GM23338 (cell line): ENCODE data around the gene ITGA3. TPM values are rescaled to one million over a fixed set of nuclear protein-coding genes. Genes with fewer than 3 reads are reported as not detected.

Experiments
- ATAC-seq: fragments of 200-7000 bp; cut with Tn5 transposase; 3 replicates; pipeline ENCODE4 v1.9.1; 2020
- DNase-seq: peaks from one replicate; pipeline ENCODE4 v3.0.0-alpha.2; 2015; ENCODE audit warnings: low spot score
- H2AFZ ChIP-seq: fragments of 200-600 bp; sonication (generic); 2 replicates; pipeline ENCODE4 v1.8.0; 2016; ENCODE audit warnings: antibody characterized with exemption, mild to moderate bottlenecking, moderate library complexity
- H3F3A ChIP-seq: fragments of 200-600 bp; sonication (generic); replicated peaks from 2 replicates; pipeline ENCODE4 v1.8.0; 2017; ENCODE audit warnings: antibody characterized with exemption, mixed run types, low read depth
- H3K27ac ChIP-seq: fragments of 200-600 bp; sonication (generic); 2 replicates; pipeline ENCODE4 v1.6.1; 2016; ENCODE audit warnings: low read depth
- H3K27me3 ChIP-seq: fragments of 200-600 bp; sonication (generic); 2 replicates; pipeline ENCODE4 v1.8.0; 2016; ENCODE audit warnings: mild to moderate bottlenecking, mixed run types, moderate library complexity; ENCODE audit not compliant: insufficient read depth
- H3K36me3 ChIP-seq: fragments of 200-600 bp; sonication (generic); 2 replicates; pipeline ENCODE4 v1.8.0; 2016; ENCODE audit warnings: mild to moderate bottlenecking; ENCODE audit not compliant: insufficient read depth
- H3K4me1 ChIP-seq: fragments of 200-600 bp; sonication (generic); 2 replicates; pipeline ENCODE4 v1.8.0; 2016; ENCODE audit warnings: mild to moderate bottlenecking, moderate library complexity; ENCODE audit not compliant: insufficient read depth
- H3K4me2 ChIP-seq: fragments of 200-600 bp; sonication (generic); 2 replicates; pipeline ENCODE4 v1.7.1; 2017; ENCODE audit warnings: mixed run types
- H3K4me3 ChIP-seq: fragments of 200-600 bp; sonication (generic); 2 replicates; pipeline ENCODE4 v1.6.1; 2016; ENCODE audit warnings: mixed run types
- H3K79me2 ChIP-seq: fragments of 200-600 bp; sonication (generic); replicated peaks from 2 replicates; pipeline ENCODE4 v1.8.0; 2017; ENCODE audit warnings: mild to moderate bottlenecking; ENCODE audit not compliant: insufficient read depth
- H3K9me2 ChIP-seq: fragments of 200-600 bp; sonication (generic); 2 replicates; pipeline ENCODE4 v1.8.0; 2017; ENCODE audit not compliant: insufficient read depth
- H4K20me1 ChIP-seq: fragments of 200-600 bp; sonication (generic); replicated peaks from 2 replicates; pipeline ENCODE4 v1.8.0; 2017; ENCODE audit warnings: mild to moderate bottlenecking; ENCODE audit not compliant: insufficient read depth
- H3K27ac Mint-ChIP-seq: 2 replicates; pipeline ENCODE4 v1.8.0; 2020; ENCODE audit warnings: inconsistent platforms, mild to moderate bottlenecking, moderate library complexity, mixed read lengths
- H3K27me3 Mint-ChIP-seq: 3 replicates; pipeline ENCODE4 v1.8.0; 2022; ENCODE audit warnings: low read depth, mild to moderate bottlenecking, moderate library complexity, mixed read lengths, inconsistent platforms; ENCODE audit not compliant: insufficient read depth, poor library complexity
- H3K36me3 Mint-ChIP-seq: 3 replicates; pipeline ENCODE4 v1.8.0; 2021; ENCODE audit warnings: low read depth, mild to moderate bottlenecking, inconsistent platforms, moderate library complexity, mixed read lengths
- H3K4me1 Mint-ChIP-seq: 3 replicates; pipeline ENCODE4 v1.8.0; 2020; ENCODE audit warnings: mild to moderate bottlenecking, inconsistent platforms, mixed read lengths
- H3K4me3 Mint-ChIP-seq: 3 replicates; pipeline ENCODE4 v1.8.0; 2021; ENCODE audit warnings: moderate library complexity, mild to moderate bottlenecking, inconsistent platforms, mixed read lengths
- H3K9me3 Mint-ChIP-seq: 3 replicates; pipeline ENCODE4 v1.8.0; 2020; ENCODE audit warnings: moderate library complexity, mild to moderate bottlenecking, inconsistent platforms, mixed read lengths
- ETS1 ChIP-seq: IDR thresholded peaks from 2 replicates; pipeline ENCODE4 v1.6.1; 2016; ENCODE audit warnings: antibody characterized with exemption
- EZH2 ChIP-seq: fragments of 200-600 bp; sonication (generic); IDR thresholded peaks from one replicate; pipeline ENCODE4 v1.8.0; 2017; ENCODE audit warnings: antibody characterized with exemption, mild to moderate bottlenecking, low read depth; ENCODE audit not compliant: unreplicated experiment
- NANOG ChIP-seq: IDR thresholded peaks from 2 replicates; pipeline ENCODE4 v1.6.1; 2016; ENCODE audit warnings: antibody characterized with exemption, borderline replicate concordance
- POLR2AphosphoS5 ChIP-seq: IDR thresholded peaks from 2 replicates; pipeline ENCODE4 v1.6.1; 2016; ENCODE audit warnings: antibody characterized with exemption, low read depth
- REST ChIP-seq: IDR thresholded peaks from one replicate; pipeline ENCODE4 v1.6.1; 2018; ENCODE audit warnings: antibody characterized with exemption; ENCODE audit not compliant: unreplicated experiment
- STAT1 ChIP-seq: IDR thresholded peaks from one replicate; pipeline ENCODE4 v1.6.1; 2016; ENCODE audit warnings: antibody characterized with exemption; ENCODE audit not compliant: unreplicated experiment
- ZNF462 ChIP-seq: fragments of 250-450 bp; sonication (Bioruptor Pico); IDR thresholded peaks from 2 replicates; pipeline ENCODE4 v1.5.0; 2020; ENCODE audit warnings: mild to moderate bottlenecking, moderate library complexity
- polyA plus RNA-seq: library from polyadenylated mRNA; unstranded; fragments of >200 nt; fragmentation: Nextera tagmentation; extraction: Ambion mirVana; gene quantifications from 2 replicates; pipeline ENCODE4 v1.2.1, GENCODE V29; 2016
- total RNA-seq: library from RNA; depleted of rRNA; stranded (reverse); fragments of >200 nt; shearing (Covaris generic); gene quantifications from 2 replicates; pipeline ENCODE4 v1.2.3, GENCODE V29; 2014

Gene ITGA3
- total and polyA plus RNA-seq, 2 experiments from 2014 or later = 9.6 to 28.3 TPM

- Mint-ChIP-seq H3K27ac (no peak overlapping the region), H3K27me3 (peaks cover 10% of the 10 kb centered on the region), H3K4me1 (no peaks in the 10 kb centered on the region; the same call in 2 of the 3 replicates), H3K36me3 (no peaks in the 10 kb centered on the region), H3K4me3 (no peak overlapping the region), H3K9me3 (no peaks in the 10 kb centered on the region; the same call in 2 of the 3 replicates)
- H3K27ac ChIP-seq = no peak overlapping the region
- no peak for DNase-seq
- no peak overlapping the region for H3K4me2 ChIP-seq
- no peak overlapping the region for H2AFZ ChIP-seq
- H3K36me3 ChIP-seq = no peaks in the 10 kb centered on the region
- no peak for TF ChIP-seq NANOG
- no peak for TF ChIP-seq REST
- no peak for TF ChIP-seq ZNF462 (CRISPR knock-in tag)
- TF ChIP-seq ETS1 = no peak
- no peak for TF ChIP-seq EZH2
- no peak for TF ChIP-seq STAT1
- TF ChIP-seq POLR2AphosphoS5 = no peak
- H3K27me3 ChIP-seq = no peaks in the 10 kb centered on the region
- no peaks in the 10 kb centered on the region for H3K9me2 ChIP-seq
- no peaks in the 10 kb centered on the region for H3K4me1 ChIP-seq
- no peaks in the 10 kb centered on the region for H3K79me2 ChIP-seq
- no peak for ATAC-seq
- H3F3A ChIP-seq = peaks cover 2% of the 10 kb centered on the region; the same call in 1 of the 2 replicates
- no peak overlapping the region for H3K4me3 ChIP-seq
- H4K20me1 ChIP-seq = no peaks in the 10 kb centered on the region
These were observed 34.2 kb downstream of the ITGA3 start for GRCh38 chr17:50090071-50090470.
